GM06990 (cell line): Measurements from ENCODE around the gene RHOU.
"Not testable (repeated sequence)": the region's sequence is repeated elsewhere in the genome, so short reads cannot be mapped to it uniquely, and the experiment has no call there.

Experiments used
- DNase-seq: peaks from one replicate; pipeline ENCODE4 v3.0.0-alpha.2; 2011; ENCODE audit not compliant: insufficient read length; ENCODE audit errors: extremely low read depth
- H3K27me3 ChIP-seq: replicated peaks from 2 replicates; pipeline ENCODE4 v1.6.0; 2011; ENCODE audit warnings: low read length; ENCODE audit not compliant: control insufficient read depth, insufficient read depth
- H3K36me3 ChIP-seq: 2 replicates; pipeline ENCODE4 v1.5.1; 2011; ENCODE audit warnings: low read length; ENCODE audit not compliant: control insufficient read depth, insufficient read depth
- H3K4me3 ChIP-seq: replicated peaks from 2 replicates; pipeline ENCODE4 v1.5.1; 2011; ENCODE audit warnings: low read depth, mild to moderate bottlenecking, control low read depth, low read length
- CTCF ChIP-seq: IDR thresholded peaks from 2 replicates; pipeline ENCODE4 v1.5.1; 2011; ENCODE audit warnings: low read length, control low read depth, mild to moderate bottlenecking, inconsistent platforms; ENCODE audit not compliant: insufficient read depth, poor library complexity, severe bottlenecking

The RHOU gene

GRCh38 chr1:228734881-228735801 is at the start of gene RHOU:
TSS of gene RHOU (plus strand) at chr1:228735479. CDS start at chr1:228735743, 264 bp downstream.
- H3K27me3 ChIP-seq = peaks cover 4% of the 10 kb centered on the region
- no peak within 1 kb of the TSS; the same call in none of the 2 replicates for H3K4me3 ChIP-seq
- no peak for TF ChIP-seq CTCF
- no peaks in the 10 kb centered on the region for H3K36me3 ChIP-seq
- peak; percentile 13 for DNase-seq

- Histone ChIP-seq H3K27me3 (no peaks in the 10 kb centered on the region; the same call in 1 of the 2 replicates), H3K4me3 (no peak overlapping the region), H3K36me3 (no peaks in the 10 kb centered on the region)
- DNase-seq = no peak
- TF ChIP-seq CTCF = no peak
These were observed 47.7 kb upstream of the RHOU start for GRCh38 chr1:228687587-228687986.

GRCh38 chr1:228689255-228689654 is 46.0 kb upstream of the RHOU start:
- Histone ChIP-seq H3K36me3 (no peaks in the 10 kb centered on the region), H3K27me3 (no peaks in the 10 kb centered on the region; the same call in 1 of the 2 replicates), H3K4me3 (no peak overlapping the region)
- no peak for TF ChIP-seq CTCF
- no peak for DNase-seq

GRCh38 chr1:228691211-228691610 is 44.1 kb upstream of the RHOU start:
- H3K36me3 ChIP-seq = no peaks in the 10 kb centered on the region
- no peak for DNase-seq
- no peaks in the 10 kb centered on the region; the same call in 1 of the 2 replicates for H3K27me3 ChIP-seq
- H3K4me3 ChIP-seq = no peak overlapping the region
- TF ChIP-seq CTCF = no peak

- Histone ChIP-seq H3K36me3 (no peaks in the 10 kb centered on the region), H3K4me3 (no peak overlapping the region), H3K27me3 (no peaks in the 10 kb centered on the region; the same call in 1 of the 2 replicates)
- DNase-seq = no peak
- peak; percentile 36 for TF ChIP-seq CTCF
These were observed 43.4 kb upstream of the RHOU start for GRCh38 chr1:228691926-228692325.

GRCh38 chr1:228694447-228694846 is 40.8 kb upstream of the RHOU start:
- not testable (repeated sequence) for H3K36me3 ChIP-seq, DNase-seq, H3K4me3 ChIP-seq, H3K27me3 ChIP-seq
